Prostate gland (tissue), 2 donors: ENCODE data around the gene CD59.

Source experiments
- POLR2A ChIP-seq: fragments of 450-650 bp; IDR thresholded peaks from one replicate; pipeline ENCODE4 v1.6.1; 2016; ENCODE audit warnings: antibody characterized with exemption, mild to moderate bottlenecking
- TF ChIP-seq, protein P1 (sequence below), 4 experiments: fragments of 200-600 bp in 2 of 4; fragments of 450-650 bp in 2 of 4; sonication (generic) in 2 of 4; IDR thresholded peaks; 1 replicate in 3 of 4; 2 replicates in 1 of 4; pipeline ENCODE4 v1.5.1; 2016 to 2019; ENCODE audit warnings: antibody characterized with exemption in 4 of 4, mild to moderate bottlenecking in 2 of 4, moderate library complexity in 2 of 4

DNA sequence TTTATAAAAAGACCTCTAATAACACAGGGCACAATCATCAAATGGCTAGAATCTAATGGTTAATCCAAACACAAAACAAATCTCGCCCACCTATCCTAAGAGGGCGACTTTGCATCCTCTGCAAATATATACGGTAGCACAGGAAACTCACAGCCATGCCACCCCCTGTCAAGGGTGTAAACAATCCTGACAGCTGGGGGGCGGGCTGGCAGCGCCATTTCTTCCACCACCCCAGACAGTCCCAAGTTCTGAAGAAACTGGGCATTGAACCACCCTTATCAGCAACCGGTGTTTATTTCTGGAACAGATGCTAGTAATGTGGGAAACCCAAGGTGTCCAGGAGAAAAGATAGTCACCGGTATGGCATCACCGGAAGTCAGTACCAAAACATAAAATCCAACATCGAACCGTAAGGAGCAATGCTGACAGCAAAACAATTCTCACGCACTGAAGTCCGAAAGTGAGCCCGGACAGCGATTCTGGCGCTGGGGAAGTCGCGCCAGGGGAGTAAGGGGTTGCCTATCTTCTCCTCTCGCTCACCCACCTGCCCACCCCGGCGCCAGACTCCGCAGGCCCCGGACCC, 37.3 kb upstream of the CD59 start:
- TF ChIP-seq, protein P1, sequence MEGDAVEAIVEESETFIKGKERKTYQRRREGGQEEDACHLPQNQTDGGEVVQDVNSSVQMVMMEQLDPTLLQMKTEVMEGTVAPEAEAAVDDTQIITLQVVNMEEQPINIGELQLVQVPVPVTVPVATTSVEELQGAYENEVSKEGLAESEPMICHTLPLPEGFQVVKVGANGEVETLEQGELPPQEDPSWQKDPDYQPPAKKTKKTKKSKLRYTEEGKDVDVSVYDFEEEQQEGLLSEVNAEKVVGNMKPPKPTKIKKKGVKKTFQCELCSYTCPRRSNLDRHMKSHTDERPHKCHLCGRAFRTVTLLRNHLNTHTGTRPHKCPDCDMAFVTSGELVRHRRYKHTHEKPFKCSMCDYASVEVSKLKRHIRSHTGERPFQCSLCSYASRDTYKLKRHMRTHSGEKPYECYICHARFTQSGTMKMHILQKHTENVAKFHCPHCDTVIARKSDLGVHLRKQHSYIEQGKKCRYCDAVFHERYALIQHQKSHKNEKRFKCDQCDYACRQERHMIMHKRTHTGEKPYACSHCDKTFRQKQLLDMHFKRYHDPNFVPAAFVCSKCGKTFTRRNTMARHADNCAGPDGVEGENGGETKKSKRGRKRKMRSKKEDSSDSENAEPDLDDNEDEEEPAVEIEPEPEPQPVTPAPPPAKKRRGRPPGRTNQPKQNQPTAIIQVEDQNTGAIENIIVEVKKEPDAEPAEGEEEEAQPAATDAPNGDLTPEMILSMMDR (IDR thresholded peaks at IDR 0.05) = no peak
- no peak for TF ChIP-seq POLR2A
